ENCODE results near the gene MAGEA9B. TPM values are rescaled to one million over a fixed set of nuclear protein-coding genes. Genes with fewer than 3 reads are reported as not detected.
A peak's percentile ranks its signal among the peaks of the same experiment; 100 is the strongest.
"Not testable (repeated sequence)": the region's sequence is repeated elsewhere in the genome, so short reads cannot be mapped to it uniquely, and the experiment has no call there.

Gene MAGEA9B
- total RNA-seq, 1 experiment from 2014 or later, result 0.11 TPM

DNA sequence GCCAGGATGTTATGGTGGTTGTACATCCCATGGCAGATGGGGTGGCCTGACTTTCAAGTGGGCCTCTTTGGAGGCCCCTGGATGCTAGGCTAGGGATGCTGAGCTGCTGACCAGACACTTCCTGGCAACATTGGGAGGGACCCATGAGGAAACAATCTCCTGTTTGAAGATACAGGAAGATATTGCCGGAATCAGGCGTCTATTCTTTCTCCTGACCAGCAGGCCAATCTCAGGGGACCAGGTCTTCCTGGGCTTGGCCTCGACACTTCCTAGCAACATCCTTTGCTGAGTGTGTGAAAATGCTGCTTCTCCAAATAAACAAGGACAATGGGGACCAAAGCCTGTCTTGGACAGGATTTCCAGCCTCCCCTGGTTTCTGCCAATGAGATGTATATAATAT lies 39.5 kb downstream of the MAGEA9B start:
- H3K4me3 ChIP-seq (ENCODE audit: low read length); H3K27ac ChIP-seq (ENCODE audit: low read length); DNase-seq; H3K36me3 ChIP-seq (ENCODE audit: insufficient read depth, low read length); H3K9me3 ChIP-seq (ENCODE audit: low read length); H3K79me2 ChIP-seq (ENCODE audit: low read length); H2AFZ ChIP-seq (ENCODE audit: low read length); H3K4me1 ChIP-seq (ENCODE audit: low read length); H3K27me3 ChIP-seq (ENCODE audit: low read length); H3K9me2 ChIP-seq (replicated peaks; ENCODE audit: insufficient read depth, low read length); H3K4me2 ChIP-seq (ENCODE audit: low read depth, low read length, poor library complexity, severe bottlenecking); H4K20me1 ChIP-seq (ENCODE audit: insufficient read depth, low read depth, low read length); H3K9ac ChIP-seq (ENCODE audit: low read length): not testable (repeated sequence)

DNA sequence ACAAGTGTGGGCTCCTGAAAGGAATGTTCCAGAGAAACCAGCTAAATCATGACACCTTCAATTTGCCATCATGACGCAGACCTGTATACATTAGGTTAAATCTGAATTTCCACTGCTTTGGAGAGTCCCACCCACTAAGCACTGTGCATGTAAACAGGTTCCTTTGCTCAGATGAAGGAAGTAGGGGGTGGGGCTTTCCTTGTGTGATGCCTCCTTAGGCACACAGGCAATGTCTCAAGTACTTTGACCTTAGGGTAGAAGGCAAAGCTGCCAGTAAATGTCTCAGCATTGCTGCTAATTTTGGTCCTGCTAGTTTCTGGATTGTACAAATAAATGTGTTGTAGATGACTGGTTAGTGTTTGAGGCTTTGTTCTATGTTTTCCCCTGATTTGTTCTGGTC lies 40.3 kb downstream of the MAGEA9B start:
- not testable (repeated sequence) for H3K9me2 ChIP-seq (replicated peaks; ENCODE audit: insufficient read depth, low read length); H4K20me1 ChIP-seq (ENCODE audit: insufficient read depth, low read depth, low read length); H3K4me1 ChIP-seq (ENCODE audit: low read length); H3K27ac ChIP-seq (ENCODE audit: low read length); H3K9me3 ChIP-seq (ENCODE audit: low read length); H2AFZ ChIP-seq (ENCODE audit: low read length); H3K4me3 ChIP-seq (ENCODE audit: low read length); H3K4me2 ChIP-seq (ENCODE audit: low read depth, low read length, poor library complexity, severe bottlenecking); H3K27me3 ChIP-seq (ENCODE audit: low read length); H3K79me2 ChIP-seq (ENCODE audit: low read length); H3K36me3 ChIP-seq (ENCODE audit: insufficient read depth, low read length); H3K9ac ChIP-seq (ENCODE audit: low read length)
- DNase-seq, result peak; percentile 9

DNA sequence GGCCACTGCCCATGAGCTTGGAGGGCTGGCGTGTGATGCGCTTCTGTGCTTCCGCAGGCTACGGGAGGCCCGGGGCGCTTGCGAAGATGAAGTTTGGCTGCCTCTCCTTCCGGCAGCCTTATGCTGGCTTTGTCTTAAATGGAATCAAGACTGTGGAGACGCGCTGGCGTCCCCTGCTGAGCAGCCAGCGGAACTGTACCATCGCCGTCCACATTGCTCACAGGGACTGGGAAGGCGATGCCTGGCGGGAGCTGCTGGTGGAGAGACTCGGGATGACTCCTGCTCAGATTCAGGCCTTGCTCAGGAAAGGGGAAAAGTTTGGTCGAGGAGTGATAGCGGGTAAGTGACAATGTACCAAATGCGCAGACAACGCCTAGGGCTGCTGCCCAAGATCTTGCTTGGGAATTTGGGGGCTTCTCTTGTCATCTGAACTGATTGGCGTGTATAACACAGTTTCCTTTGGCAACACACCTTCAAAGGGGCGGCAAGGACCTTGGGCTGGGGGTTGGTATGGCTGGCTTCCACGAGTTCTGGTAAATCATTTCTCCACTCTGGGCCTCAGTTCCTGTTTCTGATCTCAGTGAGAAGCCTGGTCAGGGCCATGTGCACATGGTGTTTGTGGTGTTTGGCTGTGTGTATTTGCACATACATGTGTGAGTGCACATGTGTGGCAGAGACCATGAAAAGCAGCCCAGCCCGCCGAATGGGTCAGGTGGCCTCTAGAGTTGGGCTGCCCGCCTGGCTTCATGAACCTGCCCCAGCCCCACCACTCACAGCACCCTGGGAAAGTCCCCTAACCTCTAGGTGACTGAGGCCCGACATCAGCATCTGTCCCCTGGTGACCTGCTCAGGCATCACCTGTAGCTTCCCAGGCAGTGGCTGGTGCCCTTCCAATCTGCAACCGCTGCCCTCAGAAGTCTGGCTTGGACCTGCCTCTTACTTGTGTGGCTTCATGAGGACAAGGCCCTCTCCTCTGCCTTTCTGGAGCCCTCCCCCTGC lies 41.4 kb downstream of the MAGEA9B start:
- not testable (repeated sequence) for H3K9me2 ChIP-seq (replicated peaks; ENCODE audit: insufficient read depth, low read length); H3K27ac ChIP-seq (ENCODE audit: low read length); H3K4me1 ChIP-seq (ENCODE audit: low read length); H3K79me2 ChIP-seq (ENCODE audit: low read length); H3K36me3 ChIP-seq (ENCODE audit: insufficient read depth, low read length); H3K9me3 ChIP-seq (ENCODE audit: low read length); H3K9ac ChIP-seq (ENCODE audit: low read length); H3K4me2 ChIP-seq (ENCODE audit: low read depth, low read length, poor library complexity, severe bottlenecking); H4K20me1 ChIP-seq (ENCODE audit: insufficient read depth, low read depth, low read length); H3K4me3 ChIP-seq (ENCODE audit: low read length); H2AFZ ChIP-seq (ENCODE audit: low read length); H3K27me3 ChIP-seq (ENCODE audit: low read length)
- DNase-seq, result peak; percentile 60

DNA sequence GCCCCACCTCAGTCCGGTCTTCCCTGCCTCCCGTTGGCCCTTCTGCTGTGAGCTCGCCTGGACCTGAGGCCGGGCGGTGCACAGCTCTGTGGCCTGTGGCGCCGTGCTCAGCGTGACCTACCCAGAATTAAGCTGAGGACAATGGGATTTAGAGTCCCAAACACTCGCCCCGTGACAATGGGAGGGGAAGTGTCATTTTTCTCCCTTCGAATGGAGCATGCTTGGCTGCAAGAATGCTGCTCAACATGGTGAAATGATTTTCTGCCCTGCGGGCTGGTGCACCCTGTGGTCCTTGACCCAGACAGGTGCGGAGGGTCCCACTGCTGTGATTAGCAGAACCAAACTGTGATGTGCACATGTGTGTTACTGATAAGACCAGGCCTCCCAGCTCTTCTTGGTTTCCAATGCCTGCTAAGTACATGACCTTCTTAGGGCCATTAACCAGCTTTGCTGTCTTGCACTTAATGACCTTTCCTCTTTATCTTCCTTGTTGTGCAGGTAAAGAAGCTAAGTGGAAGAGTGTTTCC lies 45.7 kb downstream of the MAGEA9B start:
- no peak overlapping the region for H2AFZ ChIP-seq (ENCODE audit: low read length)

DNA sequence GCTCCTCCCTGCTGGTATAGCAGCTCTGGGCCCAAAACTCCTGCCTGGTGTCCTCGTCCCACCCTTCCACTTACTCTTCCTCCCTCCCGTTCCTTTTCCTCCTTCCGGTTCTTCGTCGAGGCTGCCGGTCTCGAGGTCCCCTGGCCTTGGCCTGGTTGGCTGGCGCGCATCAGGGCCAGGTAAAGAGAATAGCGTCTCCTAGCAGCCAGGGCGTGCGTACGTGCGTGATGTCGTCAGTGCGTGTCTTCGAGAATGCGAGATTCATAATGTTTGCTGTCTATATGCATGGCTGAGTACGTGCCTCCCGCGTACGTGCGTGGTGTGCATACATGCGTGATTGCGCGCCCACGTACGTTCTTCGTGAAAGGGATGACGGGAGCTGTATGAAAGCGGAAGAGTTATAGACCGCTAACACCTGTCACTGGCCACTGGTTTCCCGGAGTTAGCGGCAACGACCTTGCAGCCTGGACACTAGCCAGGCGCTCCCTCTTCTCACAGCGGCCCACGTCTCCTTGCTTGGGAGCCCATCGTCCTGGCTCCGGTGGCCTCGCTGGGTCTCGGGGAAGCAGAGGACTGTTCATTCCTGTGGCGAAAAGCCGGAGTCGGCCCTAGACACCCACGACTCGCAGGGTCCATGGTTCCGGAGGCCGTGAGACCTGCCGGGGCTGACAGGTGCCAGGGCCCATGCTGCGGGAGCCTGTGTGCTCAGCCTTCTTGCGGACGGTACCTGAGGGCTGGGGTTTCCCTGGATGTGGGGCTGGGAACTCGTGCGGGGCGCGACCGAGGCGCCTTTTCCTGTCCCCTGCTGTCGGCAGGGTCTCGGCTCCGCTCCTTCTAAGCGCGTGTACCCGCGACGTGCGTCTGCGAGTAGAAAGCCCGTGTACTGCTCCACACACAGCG lies 46.4 kb downstream of the MAGEA9B start, which contains the start of gene EOLA1:
TSS of gene EOLA1 (plus strand) at position 392 of the 900 bp plus-strand sequence. CDS start 4,619 bp downstream, outside the sequence.
- Histone ChIP-seq H3K4me2 (ENCODE audit: low read depth, low read length, poor library complexity, severe bottlenecking) (peak within 1 kb of the TSS; percentile 76), H3K9me2 (replicated peaks; ENCODE audit: insufficient read depth, low read length) (no peaks in the 10 kb centered on the region), H3K9me3 (ENCODE audit: low read length) (no peaks in the 10 kb centered on the region), H3K4me3 (ENCODE audit: low read length) (peak within 1 kb of the TSS; percentile 84), H3K27ac (ENCODE audit: low read length) (peak within 1 kb of the TSS; percentile 75), H3K9ac (ENCODE audit: low read length) (peak within 1 kb of the TSS; percentile 89), H4K20me1 (ENCODE audit: insufficient read depth, low read depth, low read length) (no peaks in the 10 kb centered on the region), H3K4me1 (ENCODE audit: low read length) (peaks cover 3% of the 10 kb centered on the region), H3K36me3 (ENCODE audit: insufficient read depth, low read length) (no peaks in the 10 kb centered on the region), H3K27me3 (ENCODE audit: low read length) (no peaks in the 10 kb centered on the region), H3K79me2 (ENCODE audit: low read length) (peaks cover 7% of the 10 kb centered on the region), H2AFZ (ENCODE audit: low read length) (no peak within 1 kb of the TSS)
- peak; percentile 97 for DNase-seq

More for the DNA sequence above, 45.7 kb downstream of the MAGEA9B start:
- H3K9me2 ChIP-seq (replicated peaks; ENCODE audit: insufficient read depth, low read length), result no peaks in the 10 kb centered on the region
- H3K4me3 ChIP-seq (ENCODE audit: low read length), result peak overlapping the region; percentile 84
- peaks cover 3% of the 10 kb centered on the region for H3K4me1 ChIP-seq (ENCODE audit: low read length)
- peaks cover 7% of the 10 kb centered on the region for H3K79me2 ChIP-seq (ENCODE audit: low read length)
- no peaks in the 10 kb centered on the region for H3K36me3 ChIP-seq (ENCODE audit: insufficient read depth, low read length)
- H3K9ac ChIP-seq (ENCODE audit: low read length), result peak overlapping the region; percentile 89
- no peak overlapping the region; the same call in 1 of the 2 replicates for H3K27ac ChIP-seq (ENCODE audit: low read length)
- H3K27me3 ChIP-seq (ENCODE audit: low read length), result no peaks in the 10 kb centered on the region
- peak; percentile 39 for DNase-seq
- H4K20me1 ChIP-seq (ENCODE audit: insufficient read depth, low read depth, low read length), result no peaks in the 10 kb centered on the region
- H3K4me2 ChIP-seq (ENCODE audit: low read depth, low read length, poor library complexity, severe bottlenecking), result peak overlapping the region; percentile 72
- no peaks in the 10 kb centered on the region for H3K9me3 ChIP-seq (ENCODE audit: low read length)

DNA sequence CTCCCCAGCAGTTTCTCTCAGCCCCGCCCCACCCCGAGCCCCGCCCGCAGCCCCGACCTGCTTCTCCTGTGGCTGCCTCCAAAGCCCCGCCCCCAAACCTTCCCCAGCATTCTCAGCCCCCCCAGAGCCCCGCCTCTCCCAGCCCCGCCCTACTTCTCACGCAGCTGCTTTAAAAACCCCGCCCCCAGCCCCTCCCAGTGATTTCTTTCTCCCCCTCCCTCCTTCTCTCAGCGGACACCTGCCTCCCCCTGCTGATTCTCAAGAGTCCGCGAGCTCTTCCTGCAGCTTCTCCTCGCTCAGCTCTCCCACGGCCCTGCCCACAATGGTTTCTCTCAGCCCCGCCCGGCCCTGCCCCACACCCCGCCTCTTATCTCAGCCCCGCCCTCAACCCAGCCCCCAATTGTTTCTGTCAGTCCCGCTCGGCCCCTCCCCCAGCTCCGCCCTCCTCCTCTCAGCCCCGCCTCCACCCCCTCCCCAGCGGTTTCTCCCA lies 47.1 kb downstream of the MAGEA9B start:
- Histone ChIP-seq H3K4me1 (ENCODE audit: low read length) (peaks cover 3% of the 10 kb centered on the region), H4K20me1 (ENCODE audit: insufficient read depth, low read depth, low read length) (no peaks in the 10 kb centered on the region), H3K9ac (ENCODE audit: low read length) (peak overlapping the region; percentile 69), H3K9me2 (replicated peaks; ENCODE audit: insufficient read depth, low read length) (no peaks in the 10 kb centered on the region), H3K4me2 (ENCODE audit: low read depth, low read length, poor library complexity, severe bottlenecking) (peak overlapping the region; percentile 61), H3K4me3 (ENCODE audit: low read length) (peak overlapping the region; percentile 55; the same call in 1 of the 2 replicates), H3K27me3 (ENCODE audit: low read length) (no peaks in the 10 kb centered on the region), H2AFZ (ENCODE audit: low read length) (no peak overlapping the region), H3K79me2 (ENCODE audit: low read length) (peaks cover 7% of the 10 kb centered on the region), H3K36me3 (ENCODE audit: insufficient read depth, low read length) (no peaks in the 10 kb centered on the region), H3K9me3 (ENCODE audit: low read length) (no peaks in the 10 kb centered on the region), H3K27ac (ENCODE audit: low read length) (peak overlapping the region; percentile 75)
- peak; percentile 96 for DNase-seq

DNA sequence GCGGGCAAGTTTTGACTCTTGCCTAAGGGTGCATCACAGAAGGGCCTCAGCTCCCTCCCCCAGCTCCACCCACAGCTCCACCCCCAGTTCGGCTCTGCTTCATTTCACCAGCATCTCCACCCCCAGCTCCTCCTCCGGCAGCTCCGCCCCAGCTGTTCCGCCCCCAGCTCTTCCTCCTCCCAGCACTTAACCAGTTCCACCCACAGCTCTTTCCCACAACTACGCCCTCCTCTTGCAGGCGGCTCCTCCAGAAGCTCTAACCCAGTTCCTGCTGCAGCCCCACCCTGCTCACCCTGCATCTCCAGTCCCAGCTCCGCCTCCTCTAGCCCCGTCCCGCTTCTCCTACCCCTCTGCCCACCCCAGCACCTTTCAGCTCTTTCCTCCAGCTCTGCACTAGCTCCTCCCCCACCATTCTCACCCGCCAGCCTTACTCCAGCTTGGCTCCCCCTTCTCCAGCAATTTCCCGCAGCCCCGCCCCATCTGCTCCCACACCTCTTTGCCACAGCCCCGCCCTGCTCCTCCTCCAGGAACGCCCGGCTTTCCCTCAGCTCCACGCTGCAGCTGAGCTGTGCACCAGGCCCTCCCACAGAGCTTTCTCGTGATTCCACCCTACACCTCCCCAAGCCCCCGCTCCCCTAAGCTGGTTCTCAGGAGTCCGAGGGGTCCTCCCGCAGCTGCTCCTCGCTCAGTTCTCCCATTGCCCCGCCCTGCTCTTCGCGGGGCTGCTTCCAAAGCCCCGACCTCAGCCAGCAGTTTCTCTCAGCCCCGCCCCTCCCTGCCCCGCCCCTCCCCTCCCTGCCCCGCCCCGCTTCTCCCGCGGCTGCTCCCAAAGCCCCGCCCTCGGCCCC lies 47.8 kb downstream of the MAGEA9B start:
- Histone ChIP-seq H3K36me3 (ENCODE audit: insufficient read depth, low read length) (no peaks in the 10 kb centered on the region), H3K4me2 (ENCODE audit: low read depth, low read length, poor library complexity, severe bottlenecking) (peak overlapping the region; percentile 76), H3K27me3 (ENCODE audit: low read length) (no peaks in the 10 kb centered on the region), H3K9me2 (replicated peaks; ENCODE audit: insufficient read depth, low read length) (no peaks in the 10 kb centered on the region), H3K79me2 (ENCODE audit: low read length) (peaks cover 7% of the 10 kb centered on the region), H2AFZ (ENCODE audit: low read length) (peak overlapping the region; percentile 43; the same call in 1 of the 2 replicates), H3K9ac (ENCODE audit: low read length) (peak overlapping the region; percentile 66), H3K27ac (ENCODE audit: low read length) (peak overlapping the region; percentile 61; the same call in 1 of the 2 replicates), H4K20me1 (ENCODE audit: insufficient read depth, low read depth, low read length) (no peaks in the 10 kb centered on the region), H3K4me1 (ENCODE audit: low read length) (peaks cover 3% of the 10 kb centered on the region), H3K9me3 (ENCODE audit: low read length) (no peaks in the 10 kb centered on the region), H3K4me3 (ENCODE audit: low read length) (peak overlapping the region; percentile 70)
- peak; percentile 96 for DNase-seq

All from Karpas-422 (cell line).